DND-41 (cell line): ENCODE results near the gene GPR17.

Experiments
- ATAC-seq: fragments of 200-7000 bp; cut with Tn5 transposase; 3 replicates; pipeline ENCODE4 v1.9.1; 2021; ENCODE audit warnings: low read depth; ENCODE audit not compliant: insufficient read depth
- DNase-seq: peaks from one replicate; pipeline ENCODE4 v3.0.0-alpha.2; 2020
- H2AFZ ChIP-seq: 2 replicates; pipeline ENCODE4 v1.6.0; 2012; ENCODE audit warnings: low read depth, low read length
- H3K27ac ChIP-seq: 2 replicates; pipeline ENCODE4 v1.5.1; 2012; ENCODE audit warnings: low read length, inconsistent platforms
- H3K27me3 ChIP-seq: fragments of 200-600 bp; sonication (generic); 2 replicates; pipeline ENCODE4 v1.6.0; 2012; ENCODE audit warnings: low read length, mild to moderate bottlenecking, inconsistent platforms; ENCODE audit not compliant: insufficient read depth, poor library complexity
- H3K36me3 ChIP-seq: 2 replicates; pipeline ENCODE4 v1.5.1; 2012; ENCODE audit warnings: low read length, inconsistent platforms; ENCODE audit not compliant: insufficient read depth
- H3K4me1 ChIP-seq: 2 replicates; pipeline ENCODE4 v1.5.1; 2012; ENCODE audit warnings: mild to moderate bottlenecking, low read length; ENCODE audit not compliant: insufficient read depth
- H3K4me2 ChIP-seq: 2 replicates; pipeline ENCODE4 v1.6.0; 2012; ENCODE audit warnings: mild to moderate bottlenecking, moderate library complexity, low read length, inconsistent platforms; ENCODE audit not compliant: insufficient read depth
- H3K4me3 ChIP-seq, 2 experiments: fragments of 200-600 bp in 1 of 2; shearing (Covaris generic) in 1 of 2; 2 replicates each; pipeline ENCODE4 v1.5.1; 2012 to 2016; ENCODE audit warnings: inconsistent platforms in 2 of 2, low read length in 2 of 2, mild to moderate bottlenecking in 2 of 2, low read depth in 1 of 2, moderate library complexity in 1 of 2
- H3K79me2 ChIP-seq: 2 replicates; pipeline ENCODE4 v1.6.0; 2012; ENCODE audit warnings: low read length, inconsistent platforms; ENCODE audit not compliant: insufficient read depth
- H3K9ac ChIP-seq: 2 replicates; pipeline ENCODE4 v1.6.0; 2012; ENCODE audit warnings: low read depth, mild to moderate bottlenecking, inconsistent platforms, low read length, moderate library complexity
- H3K9me3 ChIP-seq: 2 replicates; pipeline ENCODE4 v1.5.1; 2012; ENCODE audit warnings: low read length, moderate library complexity, mild to moderate bottlenecking, inconsistent platforms; ENCODE audit not compliant: insufficient read depth, severe bottlenecking
- H4K20me1 ChIP-seq: 2 replicates; pipeline ENCODE4 v1.6.0; 2012; ENCODE audit warnings: low read length; ENCODE audit not compliant: insufficient read depth
- CTCF ChIP-seq: IDR thresholded peaks from 2 replicates; pipeline ENCODE4 v1.5.1; 2012; ENCODE audit warnings: borderline replicate concordance, low read length, moderate library complexity, mild to moderate bottlenecking; ENCODE audit not compliant: poor library complexity, severe bottlenecking; ENCODE audit errors: extremely low read depth
- EZH2 ChIP-seq: IDR thresholded peaks from 3 replicates; pipeline ENCODE4 v1.6.1; 2012; ENCODE audit warnings: borderline replicate concordance, low read depth, mild to moderate bottlenecking, moderate library complexity, low read length, inconsistent platforms; ENCODE audit not compliant: severe bottlenecking

Gene GPR17

GRCh38 chr2:127634066-127634617 is 11.8 kb upstream of the GPR17 start:
- H3K36me3 ChIP-seq, result peaks cover 81% of the 10 kb centered on the region
- H3K79me2 ChIP-seq, result peaks cover 31% of the 10 kb centered on the region
- no peak overlapping the region for H3K4me3 ChIP-seq
- TF ChIP-seq CTCF, result peak; percentile 11
- TF ChIP-seq EZH2, result no peak
- no peak overlapping the region for H2AFZ ChIP-seq
- H4K20me1 ChIP-seq, result no peaks in the 10 kb centered on the region
- H3K9me3 ChIP-seq, result no peaks in the 10 kb centered on the region
- H3K4me1 ChIP-seq, result peaks cover 95% of the 10 kb centered on the region
- DNase-seq, result peak; percentile 34
- no peaks in the 10 kb centered on the region for H3K27me3 ChIP-seq
- H3K4me2 ChIP-seq, result peak overlapping the region; percentile 14; the same call in 1 of the 2 replicates
- H3K27ac ChIP-seq, result peak overlapping the region; percentile 97
- no peak for ATAC-seq
- H3K9ac ChIP-seq, result peak overlapping the region; percentile 86

- ATAC-seq, result no peak
- peaks cover 81% of the 10 kb centered on the region for H3K36me3 ChIP-seq
- TF ChIP-seq CTCF (no peak), EZH2 (no peak)
- peaks cover 95% of the 10 kb centered on the region for H3K4me1 ChIP-seq
- peak overlapping the region; percentile 86 for H3K9ac ChIP-seq
- H3K4me2 ChIP-seq, result peak overlapping the region; percentile 27; the same call in 1 of the 2 replicates
- H4K20me1 ChIP-seq, result no peaks in the 10 kb centered on the region
- H3K27me3 ChIP-seq, result no peaks in the 10 kb centered on the region
- H3K79me2 ChIP-seq, result peaks cover 37% of the 10 kb centered on the region
- H2AFZ ChIP-seq, result no peak overlapping the region
- H3K4me3 ChIP-seq, result no peak overlapping the region
- H3K27ac ChIP-seq, result peak overlapping the region; percentile 97
- no peaks in the 10 kb centered on the region for H3K9me3 ChIP-seq
- no peak for DNase-seq
Measured at GRCh38 chr2:127634626-127635379, 11.2 kb upstream of the GPR17 start.

- peaks cover 86% of the 10 kb centered on the region for H3K36me3 ChIP-seq
- H3K4me3 ChIP-seq, result 0 out of 4 replicates have a peak overlapping the region, but pooled peaks of 1 of the 2 experiments have one; percentile 4
- H3K4me1 ChIP-seq, result peaks cover 95% of the 10 kb centered on the region
- H3K27me3 ChIP-seq, result no peaks in the 10 kb centered on the region
- no peak overlapping the region for H2AFZ ChIP-seq
- peak overlapping the region; percentile 86 for H3K9ac ChIP-seq
- DNase-seq, result peak; percentile 54
- ATAC-seq, result no peak
- peak overlapping the region; percentile 97 for H3K27ac ChIP-seq
- H4K20me1 ChIP-seq, result no peaks in the 10 kb centered on the region
- peaks cover 45% of the 10 kb centered on the region for H3K79me2 ChIP-seq
- peak overlapping the region; percentile 27 for H3K4me2 ChIP-seq
- H3K9me3 ChIP-seq, result no peaks in the 10 kb centered on the region
- TF ChIP-seq CTCF (peak; percentile 46), EZH2 (no peak)
Measured at GRCh38 chr2:127635380-127636237, 10.3 kb upstream of the GPR17 start.
